Left renal cortex interstitium (tissue), 4 donors: Measurements from ENCODE around the gene NEURL3. TPM values are rescaled to one million over a fixed set of nuclear protein-coding genes. Genes with fewer than 3 reads are reported as not detected.
A peak's percentile ranks its signal among the peaks of the same experiment; 100 is the strongest.

Experiments
- DNase-seq, 4 donors: peaks; one replicate each; pipeline ENCODE4 v3.0.0-alpha.2; 2013; ENCODE audit warnings: low read depth in 4 of 4, low spot score in 2 of 4, missing footprints in 1 of 4
- polyA plus RNA-seq, 4 donors: library from polyadenylated mRNA; unstranded; fragments of 120-200 nt; gene quantifications; one replicate each; pipeline ENCODE4 v1.2.1, GENCODE V29; 2013; ENCODE audit not compliant: insufficient read length in 4 of 4

Gene NEURL3
- polyA plus RNA-seq, 4 donors: 4.5 to 7.5 (median 6.2) TPM

DNA sequence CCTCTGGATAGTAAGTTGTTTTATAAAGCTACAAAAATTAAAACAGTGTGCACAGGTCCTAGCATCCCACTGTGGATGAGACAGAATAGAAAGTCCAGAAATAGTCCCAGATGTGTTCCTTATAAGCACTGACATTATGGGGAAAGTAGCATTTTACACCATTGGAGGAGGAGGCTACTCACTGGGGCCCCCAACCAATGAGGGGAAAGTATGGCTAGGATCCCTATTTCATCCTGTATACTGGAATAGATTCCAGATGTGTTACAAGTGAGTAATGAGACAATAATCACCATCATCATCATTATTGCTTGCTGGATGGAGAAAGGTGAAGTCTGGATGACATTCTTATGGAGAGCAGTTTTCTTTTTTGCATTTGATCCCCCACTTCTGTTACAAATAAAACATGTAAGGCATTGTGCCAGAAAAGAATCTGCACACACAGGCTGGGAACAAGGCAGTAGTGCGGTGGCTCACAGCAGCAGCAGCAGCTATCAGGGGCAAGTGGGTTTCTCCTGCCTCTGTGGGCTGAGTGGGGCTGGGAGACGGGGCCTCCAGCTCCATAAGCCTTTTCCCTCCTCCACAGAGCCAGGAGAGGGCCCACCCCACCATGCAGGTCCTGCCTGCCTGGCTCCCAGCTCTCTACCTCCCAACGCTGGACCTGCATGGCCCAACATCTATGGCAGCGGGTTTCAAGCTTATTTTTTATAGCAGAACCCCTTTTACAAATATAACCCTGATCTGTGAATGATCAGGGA is 36.4 kb upstream of the NEURL3 start:
- no peak for DNase-seq

DNA sequence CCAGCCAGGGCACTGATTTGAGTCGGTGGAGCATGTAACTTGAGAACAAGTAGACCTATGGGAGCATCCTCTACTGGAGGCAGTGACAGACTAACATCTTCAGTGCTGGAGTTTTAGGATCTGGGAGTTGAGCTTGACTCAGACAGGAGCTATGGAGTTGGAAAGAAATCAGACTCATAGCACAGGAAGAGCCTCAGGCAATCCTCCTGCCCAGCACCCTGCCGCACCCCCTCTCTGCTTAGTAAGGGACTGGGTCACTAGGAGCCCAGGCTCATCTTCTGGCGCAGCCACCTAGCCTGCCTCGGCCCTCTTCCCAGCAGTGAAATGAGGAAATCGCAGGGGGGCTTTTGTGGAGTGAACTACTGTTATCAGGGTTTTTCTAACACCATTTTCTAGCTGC is 35.0 kb upstream of the NEURL3 start:
- no peak for DNase-seq

DNA sequence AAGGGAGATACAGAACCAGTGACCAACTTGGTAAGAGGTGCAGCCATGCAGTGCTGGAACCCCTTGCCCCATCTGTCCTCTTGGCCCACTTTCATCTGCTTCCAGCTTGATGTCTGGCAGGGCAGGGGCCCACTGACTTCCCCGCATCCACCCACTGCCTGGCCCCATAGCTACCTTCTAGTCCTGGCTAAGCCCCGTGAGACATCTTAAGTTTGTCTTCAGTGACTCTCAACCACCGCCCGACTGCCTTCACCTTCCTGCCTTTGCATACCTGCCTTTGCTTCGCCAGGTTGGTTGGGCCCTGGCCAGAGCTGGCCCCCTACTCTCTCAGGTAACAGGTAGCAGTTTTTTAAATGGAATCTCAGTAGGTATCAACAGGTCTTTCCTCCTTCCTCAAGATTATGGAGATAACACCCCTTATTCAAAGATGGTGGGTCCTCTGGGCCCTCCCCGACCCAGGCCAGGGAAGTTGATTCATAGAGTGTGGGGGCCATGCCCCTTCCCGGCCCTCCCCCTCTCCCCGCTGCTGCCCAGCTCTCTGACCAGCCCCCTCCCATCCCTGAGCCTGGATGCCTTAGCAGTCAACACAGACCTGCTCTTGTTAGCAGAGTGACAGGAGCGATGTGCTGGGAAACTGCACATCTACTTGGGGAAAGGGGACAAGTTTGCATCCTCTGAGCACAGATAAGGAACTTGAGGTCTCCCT is 34.2 kb upstream of the NEURL3 start:
- DNase-seq: no peak

DNA sequence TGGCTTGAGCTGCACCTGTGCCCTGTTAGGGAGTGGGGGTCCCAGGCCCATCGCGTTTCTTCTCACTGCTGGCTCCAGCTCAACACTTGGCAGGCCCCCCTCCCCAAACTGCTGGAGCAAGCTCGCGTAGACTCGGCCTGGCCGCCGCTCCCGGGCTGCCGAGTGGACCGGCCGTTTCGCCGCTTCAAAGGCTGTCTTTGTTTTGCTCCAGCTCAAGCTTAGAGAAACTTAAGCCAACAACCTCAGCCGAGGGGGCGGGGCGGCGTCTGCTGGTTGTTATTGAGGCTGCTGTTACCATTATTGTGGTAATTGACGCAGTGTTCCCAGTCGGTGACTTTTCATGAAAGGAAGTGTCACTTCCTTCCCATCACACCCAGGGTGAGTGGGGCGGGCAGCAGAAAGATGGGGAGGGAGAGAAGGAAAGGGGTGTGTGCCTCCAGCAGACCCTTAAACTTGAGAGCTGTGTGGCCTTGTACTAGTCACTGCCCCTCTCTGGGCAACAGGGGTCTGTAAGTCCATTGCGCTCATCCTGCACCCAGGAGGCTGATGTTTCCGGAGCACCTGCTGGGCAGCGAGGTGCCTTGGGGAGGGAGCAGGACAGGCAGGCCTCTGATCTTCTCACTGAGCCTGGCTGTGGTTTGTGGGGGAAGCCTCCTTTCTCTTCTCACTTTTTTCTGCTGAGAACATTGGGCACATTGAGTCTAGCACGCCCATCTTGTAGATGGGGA is 33.5 kb upstream of the NEURL3 start:
- DNase-seq: no peak

DNA sequence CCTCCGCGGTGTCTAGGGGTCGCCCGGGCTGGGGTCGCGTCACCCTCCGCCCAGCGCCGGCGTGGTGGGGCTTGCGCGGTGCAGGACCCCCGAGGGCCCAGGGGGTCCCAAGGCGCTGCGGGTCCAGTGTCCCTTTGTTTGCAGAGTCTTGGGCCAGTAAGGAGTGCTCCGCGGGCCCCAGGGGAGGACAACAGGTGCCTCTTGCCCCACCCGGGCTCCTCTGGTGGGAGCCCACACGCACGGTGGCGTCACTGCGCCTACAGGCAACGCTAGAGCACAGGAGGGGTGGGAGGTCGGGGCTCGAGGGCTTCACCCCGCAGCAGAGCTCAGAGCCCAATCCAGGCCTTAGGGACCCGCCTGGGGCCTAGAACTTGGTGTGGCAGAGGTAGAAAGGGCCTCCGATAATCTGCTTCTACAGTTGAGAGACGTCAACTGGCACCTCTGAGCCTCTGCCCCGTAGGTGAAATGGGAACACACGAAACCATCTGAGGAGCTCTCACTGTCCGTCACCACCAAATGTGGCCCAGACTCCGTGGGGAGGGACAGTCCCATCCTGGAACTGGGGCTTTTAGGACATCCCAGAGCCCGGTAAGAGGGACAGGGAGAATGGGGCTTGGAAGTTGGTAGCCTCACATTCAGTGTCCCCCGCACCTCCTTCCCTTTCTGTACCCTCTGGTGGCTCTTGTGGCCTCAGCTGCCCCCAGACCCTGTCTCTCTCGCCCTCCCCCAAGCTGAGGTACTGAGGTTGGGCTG is 32.8 kb upstream of the NEURL3 start:
- DNase-seq: no peak

DNA sequence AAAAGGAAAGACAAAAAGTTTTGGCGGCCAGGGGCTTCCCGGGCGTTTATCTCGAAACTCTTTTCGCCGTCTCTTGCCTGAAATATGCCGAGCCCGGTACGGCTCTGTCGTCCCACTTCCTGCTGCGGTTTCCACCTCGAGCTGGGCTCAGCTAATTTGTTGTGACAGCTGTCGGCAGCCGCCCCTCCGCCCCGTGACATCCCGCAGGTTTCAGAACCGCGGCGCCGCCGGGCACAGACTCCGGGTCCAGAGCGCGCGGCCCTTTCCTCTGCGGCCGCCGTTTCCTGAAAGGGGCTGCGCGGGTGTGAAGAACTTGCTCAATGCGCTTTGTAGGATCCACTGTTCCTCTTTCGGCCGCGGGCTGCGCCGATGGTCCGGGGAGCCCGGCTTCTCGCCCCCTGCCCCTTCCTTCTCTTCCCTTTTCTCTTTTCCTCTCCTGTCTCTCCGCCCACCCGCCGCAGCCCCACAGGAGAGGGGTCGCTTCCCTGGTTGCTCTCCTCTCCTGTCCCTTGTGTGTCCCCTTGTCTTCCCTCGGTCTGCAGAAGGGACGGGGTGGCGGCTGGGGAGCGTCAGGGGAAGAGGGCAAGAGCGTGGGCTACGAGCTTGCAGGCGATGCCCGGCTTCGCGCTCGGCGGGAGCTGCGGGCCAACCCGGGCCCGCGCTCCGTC is 32.0 kb upstream of the NEURL3 start:
- DNase-seq: no peak

DNA sequence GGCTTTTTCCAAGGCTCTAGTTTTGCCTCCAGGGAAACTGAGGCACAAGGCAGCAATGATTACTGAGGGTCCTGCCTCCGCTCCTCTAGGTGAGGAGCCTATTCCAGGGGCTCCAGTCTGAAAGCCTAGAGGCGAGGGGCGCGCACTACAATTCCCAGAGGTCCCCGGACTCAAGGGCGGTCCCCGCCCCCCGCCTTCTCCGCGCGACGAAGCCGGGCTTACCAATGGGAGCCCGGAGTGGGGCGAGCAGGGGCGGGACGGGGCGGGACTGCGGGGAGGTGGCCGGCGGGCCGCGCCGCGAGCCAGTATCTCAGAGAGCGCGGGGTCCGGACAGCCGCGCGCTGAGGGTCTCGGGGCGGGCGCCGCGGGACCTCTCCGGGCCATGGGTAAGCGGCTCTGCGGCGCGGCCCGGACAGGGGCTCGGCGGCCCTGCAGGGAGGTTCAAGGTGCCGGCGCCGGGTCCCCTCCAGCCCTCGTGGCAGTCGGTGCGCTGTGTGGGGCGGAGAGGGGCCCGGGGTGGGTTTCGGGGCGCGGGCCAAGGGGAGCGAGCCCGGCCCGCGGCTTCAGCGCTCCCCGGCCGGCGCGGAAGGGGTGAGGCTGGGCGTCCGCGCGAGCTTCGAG is 31.4 kb upstream of the NEURL3 start, which contains the start of gene ARID5A:
Gene ARID5A (plus strand): TSS at position 308 of the 621 bp plus-strand sequence. CDS start 75 bp downstream, at position 383.
- peak in 3 of 4 donors; percentile 78 to 86 (median 82) for DNase-seq

DNA sequence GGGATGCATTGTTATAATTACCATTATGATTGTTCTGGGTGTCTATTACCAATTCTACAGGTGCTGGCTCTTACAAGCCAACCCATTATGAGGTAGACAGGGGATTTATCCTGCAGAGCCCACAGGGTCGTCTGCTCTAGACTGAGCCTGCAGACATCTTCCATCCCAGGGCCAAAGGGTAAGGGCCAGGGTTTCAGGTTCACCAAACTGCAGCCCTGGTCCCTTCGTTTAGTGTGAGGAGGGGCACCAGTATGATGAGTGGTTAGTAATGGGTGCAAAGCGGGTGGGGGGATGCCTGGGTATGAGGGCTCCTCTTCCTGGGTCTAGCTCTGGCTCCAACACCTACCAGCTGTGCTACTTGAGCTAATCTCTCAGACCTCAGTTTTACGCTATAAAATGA is 30.2 kb upstream of the NEURL3 start:
- DNase-seq: no peak

DNA sequence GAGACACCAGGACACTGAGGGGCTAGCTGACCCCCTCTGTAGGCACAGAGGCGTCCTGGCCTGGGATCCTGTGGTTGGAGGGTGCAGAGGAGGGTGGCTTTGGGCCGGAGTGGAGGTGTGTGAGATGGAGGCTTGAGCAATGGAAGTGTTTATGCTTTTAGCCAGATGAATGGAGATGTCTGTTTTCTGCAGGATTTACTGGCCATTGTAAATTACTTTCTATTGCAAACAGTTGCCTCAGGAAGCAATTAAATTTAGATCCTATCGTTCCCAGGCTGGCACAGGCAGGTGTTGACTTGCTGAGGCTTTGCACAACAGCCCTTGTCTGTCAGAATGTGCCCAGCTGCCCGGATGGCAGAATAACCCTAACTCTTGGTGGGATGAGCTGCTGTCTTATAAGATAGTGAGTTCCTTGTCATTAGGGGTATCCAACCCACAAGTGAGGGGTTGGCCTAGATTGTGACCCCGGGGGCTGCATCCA is 29.6 kb upstream of the NEURL3 start:
- no peak for DNase-seq

DNA sequence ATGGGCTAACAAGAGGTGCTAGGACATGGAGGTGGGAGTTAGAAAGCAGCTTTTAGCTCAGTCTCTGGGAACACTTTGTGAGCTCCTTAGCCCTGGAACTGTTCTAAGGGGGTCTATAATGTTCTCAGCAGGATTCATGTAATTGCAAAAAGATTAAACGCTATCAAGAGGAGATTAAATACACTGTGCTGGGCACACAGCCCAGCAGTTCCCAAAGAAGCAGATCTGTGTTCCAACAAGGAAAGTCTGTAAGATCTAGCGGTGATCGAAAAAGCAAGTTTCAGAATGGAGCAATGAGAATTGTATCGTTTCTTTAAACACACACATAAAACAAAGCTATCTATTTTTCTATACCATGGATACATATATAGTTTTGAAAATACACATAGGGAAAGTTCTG is 29.0 kb upstream of the NEURL3 start:
- no peak for DNase-seq

DNA sequence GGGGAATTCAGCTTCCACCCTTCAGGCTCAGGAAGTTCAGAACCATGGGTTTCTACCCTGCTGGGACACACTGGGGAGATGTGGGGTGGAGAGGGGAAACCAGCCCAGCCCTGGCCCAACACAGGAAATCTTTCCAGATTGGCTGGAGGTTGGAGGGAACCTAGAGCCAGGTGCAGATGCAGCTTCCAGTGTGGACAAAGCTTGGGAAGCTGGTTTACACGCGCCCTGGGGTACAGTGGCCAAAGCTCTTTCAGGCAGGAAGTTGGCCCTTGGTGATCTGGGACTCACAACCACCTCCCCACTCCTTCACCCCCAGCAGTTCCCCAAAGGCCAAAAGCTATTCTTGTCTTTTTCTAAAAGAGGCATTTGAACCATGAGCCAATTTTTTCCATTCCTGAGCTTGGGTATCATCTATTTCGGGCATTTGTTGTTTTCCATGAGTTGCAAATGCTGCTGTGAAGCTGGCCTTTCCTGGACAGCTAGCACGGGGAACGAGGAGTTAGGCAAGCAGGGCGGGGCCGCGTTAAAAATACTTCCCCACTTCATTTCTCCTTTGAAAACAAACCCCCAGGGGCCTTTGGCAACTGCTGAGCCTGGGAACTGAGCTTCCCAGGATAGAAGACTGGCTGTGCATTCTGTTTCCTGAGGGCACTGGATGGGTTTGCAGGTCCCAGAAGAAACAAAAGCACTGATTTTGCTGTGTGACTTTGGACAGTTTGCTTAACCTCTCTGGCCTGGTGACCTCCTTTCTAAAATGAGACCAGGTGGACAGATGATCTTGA is 28.3 kb upstream of the NEURL3 start:
- no peak for DNase-seq

DNA sequence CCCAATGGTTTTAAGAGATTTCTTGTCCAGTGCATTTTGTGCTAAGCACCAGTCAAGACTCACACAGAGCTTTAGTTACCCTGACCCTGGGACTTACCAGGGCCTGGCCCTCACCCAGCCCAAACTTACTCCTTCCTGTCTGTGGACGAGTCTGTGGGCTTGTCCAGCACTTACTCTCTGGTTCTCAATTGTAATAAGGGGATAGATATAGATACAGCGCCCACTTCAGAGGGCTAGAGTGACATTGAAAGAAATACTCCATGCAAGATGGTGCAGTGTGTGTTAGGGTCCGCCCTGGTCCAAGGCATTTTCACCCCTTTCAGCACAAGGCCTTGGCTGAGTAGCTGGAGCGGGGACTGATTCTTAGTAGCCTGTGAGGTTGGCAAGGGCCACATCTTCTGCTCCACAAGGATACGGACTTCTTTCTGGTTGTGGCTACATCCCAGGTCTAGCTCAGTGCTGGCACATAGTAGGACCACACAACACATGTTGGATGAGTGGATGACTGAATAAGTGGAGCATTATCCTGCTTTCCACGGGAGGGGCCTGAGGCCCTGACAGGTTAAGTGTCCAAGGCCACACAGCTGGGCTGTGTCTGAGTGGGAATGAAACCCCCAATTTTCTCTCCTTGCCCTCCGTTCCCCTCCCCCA is 27.6 kb upstream of the NEURL3 start:
- no peak for DNase-seq

DNA sequence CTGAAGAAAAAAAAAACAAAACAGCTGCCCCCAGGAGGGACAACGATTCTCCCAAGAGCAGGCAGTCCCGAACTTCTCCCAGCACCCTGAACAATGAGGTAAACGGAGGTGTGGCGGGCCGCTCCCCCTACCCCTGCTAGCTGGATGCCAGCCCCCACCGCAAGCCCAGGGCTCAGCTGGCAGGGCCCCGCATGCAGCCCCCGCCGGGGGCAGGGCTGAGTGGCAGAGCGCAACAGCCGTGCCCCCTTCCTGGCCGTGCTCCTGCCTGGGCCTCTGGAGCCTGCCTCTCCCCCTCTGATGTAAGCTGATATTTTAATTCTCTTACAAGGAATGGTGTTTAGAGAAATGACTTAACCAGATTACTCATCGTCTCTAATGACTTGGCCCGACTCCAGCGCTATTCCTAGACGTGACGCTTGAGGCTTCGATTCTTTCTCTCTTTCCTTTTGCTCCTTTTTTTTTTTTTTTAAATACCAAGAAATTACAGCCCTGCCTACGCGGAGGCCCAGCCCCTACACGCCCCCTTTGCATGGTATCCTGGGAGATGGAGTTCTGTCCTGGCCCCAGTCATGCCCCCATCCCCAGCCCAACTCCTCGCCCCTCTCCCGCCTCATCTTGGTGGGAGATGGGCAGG is 26.8 kb upstream of the NEURL3 start:
- peak; percentile 90 to 96 (median 93) for DNase-seq

DNA sequence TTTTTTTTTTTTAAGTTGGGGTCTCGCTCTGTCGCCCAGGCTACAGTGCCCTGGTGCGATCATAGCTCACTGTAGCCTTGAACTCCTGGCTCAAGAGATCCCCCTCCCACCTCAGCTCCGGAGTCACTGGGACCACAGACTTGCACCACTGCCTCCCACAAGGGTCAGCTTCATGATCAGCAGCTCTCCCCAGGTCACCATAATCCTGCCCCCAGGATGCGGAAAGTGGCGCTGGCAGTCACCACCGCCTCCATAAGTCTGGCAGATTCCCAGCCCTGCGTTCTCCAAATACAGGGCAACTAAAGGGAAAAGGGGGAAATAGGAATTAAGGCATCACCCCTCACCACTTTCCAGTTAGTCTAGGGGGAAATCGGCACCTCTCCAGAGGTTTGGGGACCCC is 26.2 kb upstream of the NEURL3 start:
- DNase-seq: no peak

DNA sequence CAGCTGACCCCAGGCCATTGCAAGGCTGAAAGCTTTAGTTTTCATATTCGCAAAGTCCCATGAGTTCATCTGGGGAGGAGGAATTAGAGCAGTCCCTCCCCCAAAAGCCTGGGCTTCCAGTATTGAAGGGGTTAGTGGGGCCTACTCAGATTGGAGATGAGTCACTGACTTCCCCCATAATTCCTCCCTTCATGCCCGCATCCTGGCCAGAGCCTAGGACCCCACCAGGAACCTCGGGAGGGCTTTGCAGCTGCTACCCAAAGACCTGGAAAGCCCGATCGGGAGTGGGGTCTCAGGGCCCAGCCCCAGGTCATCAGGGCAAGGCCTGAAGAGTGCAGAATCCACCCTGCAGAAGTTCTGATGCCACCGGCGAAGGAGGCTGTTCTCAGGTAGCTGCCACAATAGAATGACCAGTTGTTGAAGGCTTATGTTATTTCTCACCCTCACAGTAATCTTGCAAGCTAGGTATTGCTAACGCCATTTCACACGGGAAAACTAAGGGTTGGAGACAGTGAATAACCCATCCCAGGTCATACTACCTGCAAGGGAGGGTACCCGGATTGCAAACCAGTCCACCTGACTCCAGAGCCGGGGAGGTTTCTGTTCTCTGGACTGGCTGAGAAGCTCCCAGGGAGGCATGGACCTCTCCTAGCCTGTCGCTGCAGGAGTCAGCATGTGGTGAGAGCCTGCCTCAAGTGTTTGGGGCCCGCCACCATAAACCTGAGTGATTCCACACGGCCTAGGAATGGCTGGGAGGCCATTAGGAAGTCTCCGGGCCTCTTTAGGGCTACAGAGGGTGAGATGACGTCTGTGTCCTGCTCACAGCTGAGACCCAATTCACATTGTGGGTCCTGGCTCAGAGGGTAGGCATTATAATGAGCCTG is 25.6 kb upstream of the NEURL3 start:
- no peak for DNase-seq

DNA sequence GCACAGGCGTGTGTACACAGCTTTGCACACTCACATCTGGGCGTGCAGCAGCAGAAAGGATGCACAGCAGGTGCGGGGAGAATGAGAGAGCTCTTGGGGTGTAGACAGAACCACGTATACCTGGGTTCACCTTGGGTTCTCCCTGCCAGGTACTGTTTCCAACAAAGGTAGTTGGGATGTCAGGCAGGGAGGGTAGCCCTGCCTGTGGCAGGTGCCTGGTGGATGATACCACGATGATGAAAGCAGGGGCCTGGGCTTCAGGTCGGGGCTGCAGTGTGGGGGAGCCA is 24.9 kb upstream of the NEURL3 start:
- DNase-seq: no peak
